NCI-H226 (cell line): ENCODE data around the gene RSPH10B.
A peak's percentile ranks its signal among the peaks of the same experiment; 100 is the strongest.
"Not testable (repeated sequence)": the region's sequence is repeated elsewhere in the genome, so short reads cannot be mapped to it uniquely, and the experiment has no call there.

ENCODE experiments used
- DNase-seq: peaks from one replicate; pipeline ENCODE4 v3.0.0-alpha.2; 2015

RSPH10B gene

DNA sequence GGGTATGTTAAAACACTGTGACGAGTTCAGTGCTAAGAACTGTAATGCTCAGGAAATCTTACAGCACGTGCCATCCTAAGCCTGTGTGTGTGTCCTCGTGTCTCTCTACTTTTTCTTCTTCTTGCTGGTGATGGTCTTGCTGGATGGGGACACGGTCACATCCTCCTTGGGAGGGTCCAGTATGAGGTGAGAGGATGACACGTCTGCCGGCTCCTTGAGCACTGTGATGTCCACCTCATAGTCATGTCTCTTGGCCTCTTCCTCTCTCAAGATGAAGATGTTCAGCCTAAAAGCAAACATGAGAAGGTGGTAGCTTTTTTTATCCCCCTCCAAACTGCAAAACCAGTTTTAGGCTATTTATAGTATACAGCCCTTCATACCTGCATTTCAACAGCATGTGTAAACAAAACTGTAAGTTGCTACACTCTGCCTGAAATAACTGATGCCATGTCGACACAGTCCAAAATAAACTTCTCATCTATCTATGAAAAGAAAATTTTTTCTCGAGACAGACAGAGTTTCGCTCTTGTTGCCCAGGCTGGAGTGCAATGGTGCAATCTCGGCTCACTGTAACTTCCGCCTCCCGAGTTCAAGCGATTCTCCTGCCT lies 44.1 kb downstream of the RSPH10B start:
- DNase-seq: not testable (repeated sequence)

DNA sequence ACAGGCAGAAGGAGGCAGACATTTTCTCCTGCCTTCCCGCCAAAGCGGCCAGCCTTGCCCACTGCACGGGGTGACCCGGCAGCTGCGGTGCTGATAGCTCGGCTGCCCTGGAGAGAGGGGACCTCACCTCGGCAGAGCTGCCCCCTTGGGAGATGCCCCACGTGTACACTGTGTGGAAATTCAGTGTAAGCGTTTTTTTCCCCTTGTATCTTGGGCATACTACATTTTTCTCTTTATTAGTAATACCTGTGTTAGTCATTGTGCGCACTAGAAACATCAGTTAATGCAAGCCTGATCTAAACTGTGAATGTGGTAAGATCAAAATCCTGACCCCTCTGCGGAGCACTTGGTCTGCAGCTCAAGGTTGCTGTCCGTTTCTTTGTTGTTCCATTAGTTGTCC lies 45.9 kb downstream of the RSPH10B start:
- DNase-seq: not testable (repeated sequence)

DNA sequence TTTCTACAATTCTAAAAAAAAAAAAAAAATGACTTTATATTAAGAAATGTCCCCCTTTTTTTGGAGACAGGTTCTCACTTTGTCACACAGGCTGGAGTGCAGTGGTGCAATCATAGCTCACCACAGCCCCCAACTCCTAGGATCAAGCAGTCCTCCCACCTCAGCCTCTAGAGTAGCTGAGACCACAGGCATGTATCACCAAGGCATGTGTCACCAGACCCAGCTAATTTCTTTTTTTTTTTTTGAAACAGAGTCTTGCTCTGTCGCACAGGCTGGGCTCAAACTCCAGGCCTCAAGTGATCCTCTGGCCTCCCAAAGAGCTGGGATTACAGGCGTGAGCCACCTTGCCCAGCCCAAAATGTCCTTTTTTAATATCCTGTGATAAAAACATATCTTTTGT lies 46.3 kb downstream of the RSPH10B start:
- not testable (repeated sequence) for DNase-seq

DNA sequence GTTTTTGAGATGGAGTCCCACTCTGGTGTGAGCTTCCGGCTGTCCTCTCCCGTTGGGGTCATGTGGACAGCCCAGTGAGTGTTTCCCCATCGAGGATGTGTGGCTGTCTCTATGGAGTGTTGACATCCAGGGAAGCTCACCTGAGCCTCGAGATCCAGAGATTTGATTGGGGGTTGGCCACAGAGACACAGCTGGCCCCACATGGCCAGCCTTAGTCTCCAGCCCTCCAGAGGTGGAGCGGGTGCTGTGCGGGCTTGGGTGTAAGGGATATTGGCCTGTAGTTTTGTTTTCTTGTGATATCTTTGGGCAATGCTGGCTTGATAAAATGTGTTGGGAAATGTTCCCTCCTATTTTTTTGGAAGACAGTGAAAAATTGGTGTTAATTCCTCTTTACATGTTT lies 54.0 kb downstream of the RSPH10B start:
- DNase-seq: not testable (repeated sequence)

DNA sequence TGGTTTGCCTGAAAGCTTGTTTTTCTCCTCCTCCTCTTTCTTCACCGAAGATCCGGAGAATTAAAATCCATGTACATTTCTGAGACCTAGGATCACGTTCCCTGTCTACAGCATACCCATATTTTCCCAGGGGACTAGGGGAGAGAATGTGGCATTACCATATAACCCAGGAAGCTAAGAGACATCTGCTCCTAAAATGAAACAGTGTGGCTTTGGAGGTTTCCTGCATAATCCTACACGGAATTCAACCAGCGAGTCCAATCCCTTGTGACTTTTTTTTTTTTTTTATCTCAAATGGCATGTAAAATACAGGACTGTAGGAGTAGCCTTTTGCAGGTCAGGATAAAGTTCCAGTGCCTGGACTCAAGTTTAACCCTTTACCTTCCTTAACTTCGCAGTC lies 61.7 kb downstream of the RSPH10B start:
- not testable (repeated sequence) for DNase-seq

DNA sequence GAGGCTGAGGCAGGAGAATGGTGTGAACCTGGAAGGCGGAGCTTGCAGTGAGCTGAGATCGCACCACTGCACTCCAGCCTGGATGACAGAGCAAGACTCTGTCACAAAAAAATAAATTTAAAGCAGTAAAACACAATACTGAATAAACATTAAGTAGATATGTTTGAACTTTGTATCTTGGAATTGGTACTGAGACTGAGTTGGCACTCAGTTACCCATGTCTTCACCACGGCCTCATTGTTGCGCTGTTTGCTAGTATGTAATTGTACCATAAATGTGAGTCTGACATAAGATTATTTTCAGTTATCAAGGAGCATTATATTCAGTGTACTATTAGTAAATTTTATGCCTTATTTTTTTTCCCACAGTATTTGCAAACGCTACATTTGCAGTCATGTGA lies 65.8 kb downstream of the RSPH10B start:
- DNase-seq: not testable (repeated sequence)

DNA sequence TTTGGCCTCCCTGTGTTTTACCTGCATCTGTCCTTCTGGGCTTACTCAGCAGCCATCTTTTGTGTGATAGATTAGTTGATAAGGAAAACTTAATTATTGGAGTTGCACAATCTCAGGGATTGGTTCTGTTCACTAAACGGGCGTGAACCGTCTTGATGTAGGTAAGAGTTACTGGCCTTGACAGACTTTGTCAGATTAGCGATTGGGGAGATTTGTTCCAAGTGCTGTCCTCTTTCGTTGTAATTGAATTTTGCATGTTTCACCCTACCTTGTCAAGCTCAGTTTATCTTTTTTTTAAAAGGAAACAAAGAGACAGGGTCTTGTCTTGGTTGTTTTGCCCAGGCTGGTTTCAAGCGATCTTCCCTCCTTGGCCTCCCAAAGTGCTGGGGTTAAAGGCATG lies 67.5 kb downstream of the RSPH10B start:
- not testable (repeated sequence) for DNase-seq

DNA sequence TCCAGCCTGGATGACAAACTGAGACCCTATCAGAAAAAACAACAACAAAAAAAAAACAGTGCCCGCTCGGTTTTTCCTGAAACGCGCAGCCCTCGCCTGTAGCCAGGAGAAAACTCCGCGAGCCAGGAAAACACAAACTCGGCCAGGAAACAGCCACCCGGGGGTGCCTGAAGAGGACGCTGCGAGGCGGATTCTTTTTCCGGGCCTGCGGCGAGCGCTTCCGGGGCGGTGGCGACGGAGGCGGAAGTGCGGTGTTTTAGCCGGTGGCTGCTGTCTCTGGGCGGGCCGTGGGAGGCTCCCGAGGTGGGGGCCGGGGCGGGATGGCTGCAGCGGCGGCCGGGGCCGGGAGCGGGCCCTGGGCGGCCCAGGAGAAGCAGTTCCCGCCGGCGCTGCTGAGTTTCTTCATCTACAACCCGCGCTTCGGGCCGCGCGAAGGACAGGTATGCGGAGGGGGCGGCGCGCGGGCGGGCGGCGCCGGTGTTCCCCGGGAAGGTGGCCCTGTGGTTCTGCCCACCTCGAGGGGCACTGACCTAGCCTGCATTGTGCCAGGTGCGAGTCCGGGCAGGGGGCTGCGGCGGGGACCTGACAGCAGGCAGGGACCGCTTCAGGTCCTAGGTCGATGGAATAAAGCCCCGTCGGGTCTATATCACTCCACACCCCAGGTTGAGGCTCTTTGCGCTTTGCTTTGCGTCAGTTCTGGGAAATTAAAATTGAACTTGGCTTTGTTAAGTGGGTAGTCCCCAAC lies 71.8 kb downstream of the RSPH10B start, which contains the start of gene CCZ1:
CCZ1 (plus strand) TSS at position 254 of the 745 bp plus-strand sequence; CDS start at position 321, 67 bp downstream.
- peak; percentile 46 for DNase-seq

DNA sequence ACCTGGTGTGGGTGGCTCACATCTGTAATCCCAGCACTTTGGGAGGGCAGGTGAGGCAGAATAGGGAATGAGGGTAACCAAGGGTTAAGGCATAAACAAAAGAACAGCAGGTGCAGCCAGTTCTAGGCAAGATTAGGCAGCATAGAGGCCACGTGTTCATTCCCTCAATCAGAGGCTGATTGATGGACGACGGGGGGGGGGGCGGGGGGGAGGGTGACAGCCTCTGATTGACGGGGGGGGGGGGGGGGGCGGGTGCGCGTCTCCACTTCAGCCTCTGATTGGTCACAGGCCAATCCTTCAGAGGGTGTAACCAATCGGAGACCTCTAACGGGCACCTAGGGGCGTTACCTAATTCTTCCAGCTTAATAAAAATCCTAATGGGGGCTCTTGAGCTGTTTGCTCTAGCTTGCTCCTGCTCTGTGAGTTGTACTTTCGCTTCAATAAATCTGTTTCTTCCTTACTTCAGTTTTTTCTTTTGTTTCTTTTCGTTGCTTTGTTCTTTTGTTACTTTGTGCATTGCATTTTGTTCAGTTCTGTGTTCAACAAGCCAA lies 73.0 kb downstream of the RSPH10B start:
- DNase-seq: not testable (repeated sequence)

DNA sequence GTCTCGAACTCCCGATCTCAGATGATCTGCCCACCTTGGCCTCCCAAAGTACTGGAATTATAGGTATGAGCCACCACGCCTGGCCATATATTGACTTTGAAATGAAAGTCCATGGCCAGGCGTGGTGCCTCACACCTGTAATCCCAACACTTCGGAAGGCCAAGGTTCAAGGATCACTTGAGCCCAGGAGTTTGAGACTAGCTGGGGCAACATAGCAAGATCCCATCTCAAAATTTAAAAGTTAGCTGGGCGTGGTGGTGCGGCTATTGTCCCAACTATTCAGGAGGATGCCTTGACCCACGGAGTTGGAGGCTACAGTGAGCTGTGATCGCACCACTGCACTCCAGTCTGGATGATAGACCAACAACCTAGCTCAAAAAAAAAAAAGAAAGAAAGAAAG lies 78.0 kb downstream of the RSPH10B start:
- no peak for DNase-seq

DNA sequence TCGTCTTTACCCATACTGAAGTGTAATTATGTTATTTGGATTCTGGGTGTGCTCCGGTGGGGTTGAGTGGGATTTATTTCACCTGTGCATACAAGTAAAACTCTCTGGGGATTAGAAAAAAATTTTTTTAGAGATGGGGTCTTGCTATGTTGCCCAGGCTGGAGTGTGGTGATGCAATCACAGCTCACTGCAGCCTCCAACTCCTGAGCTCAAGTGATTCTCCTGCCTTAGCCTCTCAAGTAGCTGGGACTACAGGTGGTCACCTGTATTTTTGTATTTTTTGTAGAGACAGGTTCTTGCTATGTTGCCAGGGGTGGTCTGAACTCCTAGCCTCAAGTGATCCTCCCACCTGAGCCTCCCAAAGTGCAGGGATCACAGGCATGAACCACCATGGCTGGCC lies 80.2 kb downstream of the RSPH10B start:
- DNase-seq: not testable (repeated sequence)

DNA sequence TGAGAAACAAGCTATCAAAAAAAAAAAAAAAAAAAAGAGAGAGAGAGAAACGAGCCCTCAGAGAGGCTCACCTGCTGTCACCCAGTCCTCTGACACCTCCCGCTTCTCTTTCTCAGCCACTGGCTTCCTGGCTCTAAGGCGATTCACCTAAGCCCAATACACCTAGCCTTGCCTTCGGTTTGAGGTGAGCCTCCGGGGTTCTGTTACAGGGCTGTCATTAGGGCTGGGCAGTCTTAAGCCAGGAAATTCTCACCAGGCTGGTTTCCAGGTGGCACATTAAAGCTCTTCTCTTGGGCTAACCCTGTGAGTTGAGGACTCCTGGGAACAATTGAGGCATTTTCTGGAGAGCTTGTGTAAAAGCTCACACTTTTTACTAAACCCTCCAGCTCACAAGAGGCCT lies 82.5 kb downstream of the RSPH10B start:
- DNase-seq: not testable (repeated sequence)

DNA sequence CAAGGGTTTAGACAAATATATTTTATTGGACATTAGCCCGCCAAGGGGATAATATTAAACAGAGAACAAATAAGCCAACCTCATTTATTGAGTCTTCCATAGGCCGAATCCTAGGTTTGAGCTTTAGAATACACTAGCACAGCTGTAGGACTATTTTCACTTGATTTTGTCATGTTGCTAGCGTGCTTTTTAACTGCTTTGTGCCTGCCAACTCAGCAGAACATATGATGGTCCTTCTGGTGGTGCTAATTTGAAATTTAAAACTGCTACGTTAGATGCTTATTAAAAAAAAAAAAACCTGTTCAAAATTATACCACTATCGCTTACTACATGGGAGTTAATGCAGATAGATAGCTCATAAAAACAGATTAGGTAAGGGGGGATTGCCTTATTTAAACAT lies 86.1 kb downstream of the RSPH10B start:
- DNase-seq: not testable (repeated sequence)

DNA sequence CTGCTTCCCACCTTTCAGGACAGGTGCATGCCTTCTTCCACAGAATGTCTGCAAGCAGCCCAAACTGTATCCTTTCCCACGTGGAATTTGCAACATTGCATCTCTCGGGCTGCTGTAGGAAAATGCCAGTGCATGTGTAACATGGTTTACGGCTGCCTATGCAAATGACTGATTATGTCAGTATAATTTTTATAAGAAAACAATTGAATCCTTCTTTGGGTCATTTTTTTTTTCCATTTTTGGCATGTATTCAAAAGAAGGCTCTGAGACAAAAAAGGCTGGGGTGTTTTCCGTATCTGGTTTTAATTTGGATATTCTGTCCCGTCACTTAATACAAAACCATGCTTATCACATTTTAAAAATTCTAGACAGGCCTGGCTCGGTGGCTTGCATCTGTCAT lies 90.4 kb downstream of the RSPH10B start:
- DNase-seq: not testable (repeated sequence)

DNA sequence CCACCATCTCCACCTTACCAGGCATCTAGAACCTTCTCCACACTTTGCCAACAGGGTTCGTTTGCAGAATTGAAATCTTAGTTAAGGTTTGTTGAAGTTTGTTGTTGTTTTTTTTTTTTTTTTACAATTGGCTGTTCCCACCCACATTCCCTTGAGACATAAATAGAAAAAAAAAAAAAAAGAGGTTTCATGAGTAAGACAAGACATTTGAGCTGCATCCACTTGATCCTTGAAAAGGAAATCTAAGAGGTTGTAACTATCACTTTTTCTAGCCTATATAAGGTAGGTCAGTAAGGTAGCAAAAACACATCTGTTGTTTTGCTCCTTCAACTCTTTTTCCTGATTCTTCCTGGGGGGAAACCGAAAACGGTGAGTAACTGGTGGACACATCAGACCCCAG lies 90.9 kb downstream of the RSPH10B start:
- not testable (repeated sequence) for DNase-seq
